ENCODE results near the gene SRRM3. TPM values are rescaled to one million over a fixed set of nuclear protein-coding genes. Genes with fewer than 3 reads are reported as not detected.
"Not testable (repeated sequence)": the region's sequence is repeated elsewhere in the genome, so short reads cannot be mapped to it uniquely, and the experiment has no call there.

SRRM3 gene
- total and polyA plus RNA-seq, 12 donors: 5.6 to 140 (median 33.3) TPM

- TF ChIP-seq POLR2A (IDR thresholded peaks at IDR 0.05) (peak; percentile 91 to 96), CTCF (IDR thresholded peaks at IDR 0.05) (peak in 5 of 6 experiments; percentile 18 to 43 (median 29))
- WGBS, 4 donors: 1 to 4% (median 1%) methylated on average over 22 to 67 of the region's 67 CpGs
- intact Hi-C loops (cut with DNase I): no loop called here
- Histone ChIP-seq H3K27me3 (no peaks in the 10 kb centered on the region), H3K4me3 (peak overlapping the region in 3 of 4 donors; percentile 42 to 84 (median 54)), H3K27ac (peak overlapping the region; percentile 23 to 86 (median 82)), H3K9me3 (replicated peaks in 1 of 3) (no peaks in the 10 kb centered on the region), H3K36me3 (replicated peaks in 1 of 2) (no peaks in the 10 kb centered on the region), H3K4me1 (replicated peaks in 1 of 2) (peaks cover 4% of the 10 kb centered on the region in 2 donors)
- peak; percentile 98 to 100 (median 99) for DNase-seq
Observed at GRCh38 chr7:76166404-76167255, 35.1 kb upstream of the SRRM3 start.

- DNase-seq: no peak
- Histone ChIP-seq H3K27ac (no peak overlapping the region), H3K36me3 (replicated peaks in 1 of 2) (no peaks in the 10 kb centered on the region), H3K9me3 (replicated peaks in 1 of 3) (no peaks in the 10 kb centered on the region), H3K4me1 (replicated peaks in 1 of 2) (peaks cover 0 to 3% of the 10 kb centered on the region in 2 donors), H3K27me3 (no peaks in the 10 kb centered on the region), H3K4me3 (no peak overlapping the region)
- intact Hi-C loops (cut with DNase I): no loop called here
- 86 to 87% methylated on average over 11 to 12 of the region's 12 CpGs; no CpG with 5 or more reads in 2 of the 4 donors for WGBS, 4 donors
- no peak for TF ChIP-seq CTCF (IDR thresholded peaks at IDR 0.05)
- TF ChIP-seq POLR2A (IDR thresholded peaks at IDR 0.05): no peak
Observed at GRCh38 chr7:76173566-76174205, 28.0 kb upstream of the SRRM3 start.

GRCh38 chr7:76176951-76177350, 24.7 kb upstream of the SRRM3 start:
- not testable (repeated sequence) for DNase-seq; H3K36me3 ChIP-seq (replicated peaks in 1 of 2); H3K9me3 ChIP-seq (replicated peaks in 1 of 3); H3K27me3 ChIP-seq; H3K27ac ChIP-seq; H3K4me1 ChIP-seq (replicated peaks in 1 of 2); H3K4me3 ChIP-seq
- WGBS, 4 donors: 83 to 93% (median 89%) methylated on average over 6 to 11 of the region's 11 CpGs
- intact Hi-C loops (cut with DNase I): loop anchor here (5.0 kb wide), 1 partner anchor 85 kb away; no protein-coding TSS in a partner anchor

GRCh38 chr7:76179686-76180085, 22.0 kb upstream of the SRRM3 start:
- Histone ChIP-seq H3K4me3 (no peak overlapping the region), H3K27me3 (no peaks in the 10 kb centered on the region), H3K36me3 (replicated peaks in 1 of 2) (no peaks in the 10 kb centered on the region), H3K9me3 (replicated peaks in 1 of 3) (no peaks in the 10 kb centered on the region), H3K4me1 (replicated peaks in 1 of 2) (peaks cover 0 to 3% of the 10 kb centered on the region in 2 donors), H3K27ac (no peak overlapping the region)
- DNase-seq: no peak
- TF ChIP-seq CTCF (IDR thresholded peaks at IDR 0.05): no peak
- no peak for TF ChIP-seq POLR2A (IDR thresholded peaks at IDR 0.05)
- intact Hi-C loops (cut with DNase I): loop anchor here (2.0 to 5.0 kb wide), 2 partner anchors 83 to 135 kb away; no protein-coding TSS in a partner anchor
- WGBS, 4 donors: 91 to 94% (median 93%) methylated on average over 10 of the region's 10 CpGs
